MCF 10A (cell line): ENCODE results near the gene HOXC11. TPM values are rescaled to one million over a fixed set of nuclear protein-coding genes. Genes with fewer than 3 reads are reported as not detected.

Experiments
- BruUV-seq: library from RNA; stranded (reverse); fragments of 400-500 nt; replicated peaks from 2 replicates; lab custom pipeline; 2021; lab: Mats Ljungman, UMichigan
- CTCF ChIA-PET: fragments of 300-600 bp; sonication (Branson Sonifier 250); formaldehyde crosslinking; extraction: SDS; loops from one replicate; lab custom pipeline; 2021; ENCODE audit warnings: antibody characterized with exemption, inconsistent platforms; lab: Yijun Ruan, JAX
- POLR2A ChIA-PET: fragments of 300-600, 350-650 bp; sonication (Branson Sonifier 250); formaldehyde crosslinking; extraction: SDS; loops from one replicate; lab custom pipeline; 2020; ENCODE audit warnings: antibody characterized with exemption, inconsistent platforms; lab: Yijun Ruan, JAX
- DNase-seq: peaks from one replicate; pipeline ENCODE4 v3.0.0-alpha.2; 2018; ENCODE audit not compliant: unreplicated experiment
- H3K27ac Mint-ChIP-seq: one replicate; pipeline ENCODE4 v1.8.0; 2022; ENCODE audit warnings: mild to moderate bottlenecking, low read depth, mixed read lengths; ENCODE audit not compliant: unreplicated experiment
- H3K27me3 Mint-ChIP-seq: one replicate; pipeline ENCODE4 v1.8.0; 2022; ENCODE audit warnings: mixed read lengths; ENCODE audit not compliant: insufficient read depth, unreplicated experiment
- H3K36me3 Mint-ChIP-seq: one replicate; pipeline ENCODE4 v1.8.0; 2022; ENCODE audit warnings: mild to moderate bottlenecking, moderate library complexity, mixed read lengths; ENCODE audit not compliant: insufficient read depth, unreplicated experiment
- H3K4me1 Mint-ChIP-seq: one replicate; pipeline ENCODE4 v1.8.0; 2022; ENCODE audit warnings: mixed read lengths; ENCODE audit not compliant: insufficient read depth, unreplicated experiment
- H3K4me3 Mint-ChIP-seq: one replicate; pipeline ENCODE4 v1.8.0; 2022; ENCODE audit warnings: mild to moderate bottlenecking, moderate library complexity, mixed read lengths; ENCODE audit not compliant: unreplicated experiment
- H3K9me3 Mint-ChIP-seq: one replicate; pipeline ENCODE4 v1.8.0; 2022; ENCODE audit warnings: mixed read lengths; ENCODE audit not compliant: unreplicated experiment
- CTCF ChIP-seq: fragments of 200-600 bp; IDR thresholded peaks from one replicate; pipeline ENCODE4 v1.8.0; 2022; ENCODE audit warnings: antibody characterized with exemption, mild to moderate bottlenecking; ENCODE audit not compliant: unreplicated experiment
- intact Hi-C: fragments of 100-400 bp; cut with micrococcal nuclease; formaldehyde crosslinking; loops from 2 replicates; pipeline ENCODE4 v1.14.1; 2022
- total RNA-seq: library from RNA; stranded (reverse); gene quantifications from 2 replicates; pipeline ENCODE4 v1.2.3, GENCODE V29; 2022

The HOXC11 gene
- total RNA-seq, 1 experiment from 2014 or later = 1.2 TPM

- Mint-ChIP-seq H3K9me3 (no peaks in the 10 kb centered on the region), H3K4me1 (peaks cover 24% of the 10 kb centered on the region), H3K27me3 (peaks cover 4% of the 10 kb centered on the region), H3K27ac (peak overlapping the region; percentile 64), H3K36me3 (no peaks in the 10 kb centered on the region), H3K4me3 (peak overlapping the region; percentile 70)
- TF ChIP-seq CTCF = no peak
- intact Hi-C loops = loop anchor here (1.0 to 10.0 kb wide), 3 partner anchors 194 to 286 kb away; no protein-coding TSS in a partner anchor
- ChIA-PET CTCF (interaction anchor here (0.5 to 4.5 kb wide), 32 partner anchors 10 to 418 kb away, joined by 3 to 60 read pairs (median 4); partner anchors contain the start of genes HOXC11 and HOXC9), POLR2A (interaction anchor here (0.9 to 1.6 kb wide), 3 partner anchors 17 to 220 kb away, joined by 3 to 5 read pairs (median 4); partner anchors contain the start of gene HOXC13)
- no peak for DNase-seq
- no TSS peak for BruUV-seq
Observed at GRCh38 chr12:53988541-53989226, 15.8 kb downstream of the HOXC11 start.

- Mint-ChIP-seq H3K27ac (peak overlapping the region; percentile 64), H3K9me3 (no peaks in the 10 kb centered on the region), H3K36me3 (no peaks in the 10 kb centered on the region), H3K4me3 (peak overlapping the region; percentile 70), H3K4me1 (peaks cover 24% of the 10 kb centered on the region), H3K27me3 (peaks cover 7% of the 10 kb centered on the region)
- no TSS peak for BruUV-seq
- CTCF ChIA-PET = interaction anchor here (0.5 to 4.5 kb wide), 19 partner anchors 10 to 287 kb away, joined by 3 to 60 read pairs (median 6); partner anchors contain the start of gene HOXC11
- POLR2A ChIA-PET = interaction anchor here (0.6 to 2.7 kb wide), 4 partner anchors 10 to 64 kb away, joined by 3 to 12 read pairs (median 3); partner anchors contain the start of gene HOXC9
- peak; percentile 74 for DNase-seq
- peak; percentile 62 for TF ChIP-seq CTCF
- intact Hi-C loops = loop anchor here (1.0 to 10.0 kb wide), 3 partner anchors 195 to 287 kb away; no protein-coding TSS in a partner anchor
Observed at GRCh38 chr12:53989227-53990113, 16.5 kb downstream of the HOXC11 start.

GRCh38 chr12:53990311-53991076 lies 17.6 kb downstream of the HOXC11 start:
- POLR2A ChIA-PET = interaction anchor here (0.6 to 2.7 kb wide), 4 partner anchors 9 to 221 kb away, joined by 3 to 12 read pairs (median 3); partner anchors contain the start of gene HOXC9
- Mint-ChIP-seq H3K9me3 (no peaks in the 10 kb centered on the region), H3K36me3 (no peaks in the 10 kb centered on the region), H3K4me1 (peaks cover 24% of the 10 kb centered on the region), H3K4me3 (no peak overlapping the region), H3K27me3 (peaks cover 7% of the 10 kb centered on the region), H3K27ac (no peak overlapping the region)
- no peak for TF ChIP-seq CTCF
- DNase-seq = no peak
- CTCF ChIA-PET = interaction anchor here (0.5 to 3.1 kb wide), 16 partner anchors 11 to 332 kb away, joined by 3 to 16 read pairs (median 4); no protein-coding TSS in a partner anchor
- BruUV-seq = no TSS peak
- intact Hi-C loops = no loop called here
